ENCODE results near the gene RANBP3L.

Gene RANBP3L

DNA sequence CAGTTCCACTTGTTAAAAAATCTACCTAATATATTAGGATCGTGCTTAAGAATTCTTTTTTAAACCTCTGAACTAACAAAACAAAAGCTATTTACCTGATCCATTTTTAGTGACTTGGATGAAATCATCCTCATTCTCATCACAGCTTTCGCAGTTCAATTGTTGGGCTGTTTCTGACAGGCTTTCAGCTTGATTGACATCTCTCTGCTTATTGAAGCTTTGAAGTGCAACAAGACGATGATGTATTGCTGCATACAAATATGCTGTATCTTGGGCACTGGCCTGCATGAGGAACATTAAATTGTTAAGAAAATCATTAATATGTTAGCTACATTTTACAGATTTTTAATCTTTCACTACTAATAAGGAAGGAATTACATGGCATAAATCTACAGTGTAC, 50.5 kb downstream of the RANBP3L start:
- Histone ChIP-seq H3K4me3 (ENCODE audit: low read depth, low read length) (no peak overlapping the region), H3K27ac (no peak overlapping the region), H3K36me3 (no peaks in the 10 kb centered on the region), H3K27me3 (ENCODE audit: insufficient read depth, low read depth, severe bottlenecking) (no peaks in the 10 kb centered on the region), H3K9me3 (ENCODE audit: severe bottlenecking) (no peaks in the 10 kb centered on the region)
- TF ChIP-seq, protein P1, sequence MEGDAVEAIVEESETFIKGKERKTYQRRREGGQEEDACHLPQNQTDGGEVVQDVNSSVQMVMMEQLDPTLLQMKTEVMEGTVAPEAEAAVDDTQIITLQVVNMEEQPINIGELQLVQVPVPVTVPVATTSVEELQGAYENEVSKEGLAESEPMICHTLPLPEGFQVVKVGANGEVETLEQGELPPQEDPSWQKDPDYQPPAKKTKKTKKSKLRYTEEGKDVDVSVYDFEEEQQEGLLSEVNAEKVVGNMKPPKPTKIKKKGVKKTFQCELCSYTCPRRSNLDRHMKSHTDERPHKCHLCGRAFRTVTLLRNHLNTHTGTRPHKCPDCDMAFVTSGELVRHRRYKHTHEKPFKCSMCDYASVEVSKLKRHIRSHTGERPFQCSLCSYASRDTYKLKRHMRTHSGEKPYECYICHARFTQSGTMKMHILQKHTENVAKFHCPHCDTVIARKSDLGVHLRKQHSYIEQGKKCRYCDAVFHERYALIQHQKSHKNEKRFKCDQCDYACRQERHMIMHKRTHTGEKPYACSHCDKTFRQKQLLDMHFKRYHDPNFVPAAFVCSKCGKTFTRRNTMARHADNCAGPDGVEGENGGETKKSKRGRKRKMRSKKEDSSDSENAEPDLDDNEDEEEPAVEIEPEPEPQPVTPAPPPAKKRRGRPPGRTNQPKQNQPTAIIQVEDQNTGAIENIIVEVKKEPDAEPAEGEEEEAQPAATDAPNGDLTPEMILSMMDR (IDR thresholded peaks at IDR 0.05; ENCODE audit: low read depth, low read length) = no peak
- DNase-seq = no peak

DNA sequence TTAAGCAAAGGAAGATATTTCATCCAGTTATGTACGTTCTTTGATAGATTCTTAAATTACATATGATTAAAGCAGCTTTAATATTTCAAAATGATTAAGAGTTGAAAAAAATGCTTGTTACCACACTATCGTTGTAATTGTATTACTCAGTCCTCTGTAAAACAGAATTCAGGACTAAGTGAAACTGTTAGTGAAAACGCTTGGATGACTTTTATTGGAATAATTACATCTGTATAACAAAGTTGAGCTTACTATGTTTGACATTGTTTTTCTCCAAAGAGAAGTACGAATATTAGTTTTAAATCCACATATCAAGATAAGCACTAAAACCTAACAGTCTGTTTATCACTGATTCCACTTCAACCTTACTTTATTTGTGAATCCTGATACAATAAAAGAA, 51.3 kb downstream of the RANBP3L start:
- Histone ChIP-seq H3K4me3 (ENCODE audit: low read depth, low read length) (no peak overlapping the region), H3K27me3 (ENCODE audit: insufficient read depth, low read depth, severe bottlenecking) (no peaks in the 10 kb centered on the region), H3K27ac (no peak overlapping the region), H3K36me3 (no peaks in the 10 kb centered on the region), H3K9me3 (ENCODE audit: severe bottlenecking) (no peaks in the 10 kb centered on the region)
- DNase-seq = no peak
- TF ChIP-seq, protein P1 (IDR thresholded peaks at IDR 0.05; ENCODE audit: low read depth, low read length) = no peak

DNA sequence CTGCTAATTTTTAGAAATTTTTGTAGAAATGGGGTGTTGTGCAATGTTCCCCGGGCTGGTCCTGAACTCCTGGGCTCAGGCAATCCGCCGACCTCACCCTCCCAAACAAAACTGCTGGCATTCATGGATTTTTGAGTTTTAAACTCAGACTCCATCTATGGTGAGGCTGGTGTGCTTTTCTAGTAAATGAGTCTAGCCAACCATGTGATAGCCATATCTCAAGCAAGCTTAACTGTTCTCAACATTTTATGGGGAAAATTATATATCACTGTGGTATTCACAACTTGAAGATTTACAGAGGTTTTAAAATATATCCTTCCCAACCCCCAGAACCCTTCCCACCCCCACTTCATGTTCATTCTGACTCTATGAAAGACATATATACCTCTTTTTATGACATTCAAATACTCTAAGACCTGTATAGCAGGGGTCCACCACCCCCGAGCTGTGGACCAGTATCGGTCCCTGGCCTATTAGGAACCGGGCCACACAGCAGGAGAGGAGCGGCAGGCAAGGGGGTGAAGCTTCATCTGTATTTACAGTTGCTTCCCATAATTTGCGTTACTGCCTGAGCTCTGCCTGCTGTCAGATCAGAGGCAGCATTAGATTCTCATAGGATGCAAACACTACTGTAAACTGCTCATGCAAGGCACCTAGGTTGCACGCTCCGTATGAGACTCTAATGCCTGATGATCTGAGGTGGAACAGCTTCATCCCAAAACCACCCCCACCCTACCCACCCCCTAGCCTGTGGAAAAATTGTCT, 55.5 kb downstream of the RANBP3L start:
- Histone ChIP-seq H3K9me3 (ENCODE audit: severe bottlenecking) (peaks cover 5% of the 10 kb centered on the region), H3K27me3 (ENCODE audit: insufficient read depth, low read depth, severe bottlenecking) (no peaks in the 10 kb centered on the region), H3K36me3 (no peaks in the 10 kb centered on the region), H3K4me3 (ENCODE audit: low read depth, low read length) (no peak overlapping the region), H3K27ac (no peak overlapping the region)
- TF ChIP-seq, protein P1 (IDR thresholded peaks at IDR 0.05; ENCODE audit: low read depth, low read length) = no peak
- no peak for DNase-seq

DNA sequence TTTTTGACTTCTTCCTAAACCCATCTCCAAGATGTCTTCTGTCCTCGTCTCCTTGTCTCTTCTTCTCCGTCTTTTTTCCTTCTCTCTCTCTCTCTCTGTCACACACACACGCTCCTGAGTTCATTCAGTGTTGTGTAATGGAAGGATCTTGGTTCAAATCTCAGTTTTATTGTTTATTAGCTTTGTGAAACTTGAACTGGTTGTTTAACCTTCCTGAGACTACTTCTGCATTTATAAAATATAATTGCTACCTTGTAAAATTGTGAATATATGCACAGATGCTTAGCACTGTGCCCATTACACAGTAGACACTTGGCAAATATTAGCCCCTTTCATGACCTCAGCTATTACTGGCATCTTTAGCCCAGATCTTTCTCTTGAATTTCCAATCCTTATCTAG, 57.6 kb downstream of the RANBP3L start:
- Histone ChIP-seq H3K36me3 (no peaks in the 10 kb centered on the region), H3K4me3 (ENCODE audit: low read depth, low read length) (no peak overlapping the region), H3K9me3 (ENCODE audit: severe bottlenecking) (peaks cover 5% of the 10 kb centered on the region), H3K27me3 (ENCODE audit: insufficient read depth, low read depth, severe bottlenecking) (no peaks in the 10 kb centered on the region), H3K27ac (no peak overlapping the region)
- TF ChIP-seq, protein P1 (IDR thresholded peaks at IDR 0.05; ENCODE audit: low read depth, low read length) = no peak
- DNase-seq = no peak

DNA sequence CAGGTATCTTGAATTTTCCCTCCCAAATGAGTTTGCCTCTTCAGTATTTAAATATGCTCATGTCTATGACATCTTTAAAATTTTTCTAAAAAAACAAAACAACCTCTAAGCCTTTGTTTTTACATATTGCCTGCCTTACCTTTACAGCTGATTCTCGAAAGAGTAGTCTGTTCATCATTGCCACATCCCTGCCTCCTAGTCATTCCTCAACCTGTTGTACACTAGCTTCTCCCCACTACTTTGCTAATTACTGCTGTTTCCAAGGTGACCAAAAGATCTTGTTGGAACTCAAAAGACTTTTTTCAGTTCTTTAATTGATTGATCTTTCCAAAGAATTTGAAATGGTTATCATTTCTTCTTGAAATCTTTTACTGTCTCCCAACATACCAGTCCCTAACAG, 58.0 kb downstream of the RANBP3L start:
- TF ChIP-seq, protein P1 (IDR thresholded peaks at IDR 0.05; ENCODE audit: low read depth, low read length) = no peak
- Histone ChIP-seq H3K36me3 (no peaks in the 10 kb centered on the region), H3K27ac (no peak overlapping the region), H3K27me3 (ENCODE audit: insufficient read depth, low read depth, severe bottlenecking) (no peaks in the 10 kb centered on the region), H3K9me3 (ENCODE audit: severe bottlenecking) (peaks cover 5% of the 10 kb centered on the region), H3K4me3 (ENCODE audit: low read depth, low read length) (no peak overlapping the region)
- no peak for DNase-seq

All from WERI-Rb-1 (cell line).